Memory B cell (primary cell): ENCODE results near the gene PELI3.
"Not testable (repeated sequence)": the region's sequence is repeated elsewhere in the genome, so short reads cannot be mapped to it uniquely, and the experiment has no call there.

ENCODE experiments used
- ATAC-seq: fragments of 150-1000 bp; cut with Tn5 transposase; 2 replicates; pipeline ENCODE4 v1.10.0; 2021; ENCODE audit warnings: low read depth, mild to moderate bottlenecking, moderate library complexity
- DNase-seq, 2 donors: peaks; one replicate each; pipeline ENCODE4 v3.0.0; 2022; ENCODE audit warnings: low spot score in 2 of 2
- H3K27ac Mint-ChIP-seq: one replicate; pipeline ENCODE4 v1.8.0; 2022; ENCODE audit warnings: mild to moderate bottlenecking, moderate library complexity, mixed read lengths
- H3K27me3 Mint-ChIP-seq: one replicate; pipeline ENCODE4 v1.8.0; 2022; ENCODE audit warnings: mixed read lengths
- H3K36me3 Mint-ChIP-seq: one replicate; pipeline ENCODE4 v1.8.0; 2022; ENCODE audit warnings: mild to moderate bottlenecking, mixed read lengths
- H3K4me1 Mint-ChIP-seq: one replicate; pipeline ENCODE4 v1.8.0; 2022; ENCODE audit warnings: mixed read lengths
- H3K4me3 Mint-ChIP-seq: one replicate; pipeline ENCODE4 v1.8.0; 2022; ENCODE audit warnings: mild to moderate bottlenecking, moderate library complexity, mixed read lengths
- H3K9me3 Mint-ChIP-seq: one replicate; pipeline ENCODE4 v1.8.0; 2022; ENCODE audit warnings: mixed read lengths

The PELI3 gene

GRCh38 chr11:66432597-66432996 is 34.1 kb upstream of the PELI3 start:
- H3K36me3 Mint-ChIP-seq = peaks cover 25% of the 10 kb centered on the region
- no peaks in the 10 kb centered on the region for H3K27me3 Mint-ChIP-seq
- H3K9me3 Mint-ChIP-seq = no peaks in the 10 kb centered on the region
- ATAC-seq (no peak), DNase-seq (no peak)
- no peak overlapping the region for H3K27ac Mint-ChIP-seq
- H3K4me1 Mint-ChIP-seq = no peaks in the 10 kb centered on the region
- no peak overlapping the region for H3K4me3 Mint-ChIP-seq

GRCh38 chr11:66437979-66438503 is 28.7 kb upstream of the PELI3 start:
- no peak for ATAC-seq
- H3K27me3 Mint-ChIP-seq = no peaks in the 10 kb centered on the region
- H3K36me3 Mint-ChIP-seq = peaks cover 13% of the 10 kb centered on the region

GRCh38 chr11:66438504-66439466 is 27.9 kb upstream of the PELI3 start, which contains the start of gene MRPL11:
Gene MRPL11 (minus strand): TSS chr11:66438848. CDS start chr11:66438754, 94 bp downstream.
- Mint-ChIP-seq H3K4me1 (peaks cover 8% of the 10 kb centered on the region), H3K9me3 (peaks cover 3% of the 10 kb centered on the region), H3K27ac (peak within 1 kb of the TSS; percentile 93), H3K27me3 (no peaks in the 10 kb centered on the region), H3K4me3 (peak within 1 kb of the TSS; percentile 95), H3K36me3 (peaks cover 15% of the 10 kb centered on the region)
- ATAC-seq (peak; percentile 92), DNase-seq (peak; percentile 85 to 92)

More at GRCh38 chr11:66437979-66438503, 28.7 kb upstream of the PELI3 start:
- Mint-ChIP-seq H3K27ac (peak overlapping the region; percentile 93), H3K4me1 (peaks cover 8% of the 10 kb centered on the region), H3K4me3 (peak overlapping the region; percentile 95), H3K9me3 (no peaks in the 10 kb centered on the region)
- DNase-seq = no peak

- not testable (repeated sequence) for DNase-seq, H3K4me3 Mint-ChIP-seq, H3K9me3 Mint-ChIP-seq, ATAC-seq, H3K27ac Mint-ChIP-seq, H3K27me3 Mint-ChIP-seq, H3K4me1 Mint-ChIP-seq
- peaks cover 11% of the 10 kb centered on the region for H3K36me3 Mint-ChIP-seq
These were observed 26.4 kb upstream of the PELI3 start for GRCh38 chr11:66440101-66440939.

- H3K4me3 Mint-ChIP-seq, H3K27ac Mint-ChIP-seq, DNase-seq: not testable (repeated sequence)
These were observed 25.8 kb upstream of the PELI3 start for GRCh38 chr11:66440940-66441282.

GRCh38 chr11:66443602-66444001 is 23.1 kb upstream of the PELI3 start:
- ATAC-seq (no peak), DNase-seq (no peak)
- peaks cover 5% of the 10 kb centered on the region for H3K9me3 Mint-ChIP-seq
- peaks cover 3% of the 10 kb centered on the region for H3K4me1 Mint-ChIP-seq
- peaks cover 5% of the 10 kb centered on the region for H3K36me3 Mint-ChIP-seq
- H3K27me3 Mint-ChIP-seq = no peaks in the 10 kb centered on the region
- no peak overlapping the region for H3K27ac Mint-ChIP-seq
- no peak overlapping the region for H3K4me3 Mint-ChIP-seq

More at GRCh38 chr11:66440940-66441282, 25.8 kb upstream of the PELI3 start:
- H3K27me3 Mint-ChIP-seq, H3K9me3 Mint-ChIP-seq, H3K4me1 Mint-ChIP-seq, ATAC-seq: not testable (repeated sequence)
- peaks cover 11% of the 10 kb centered on the region for H3K36me3 Mint-ChIP-seq

GRCh38 chr11:66447012-66447411 is 19.7 kb upstream of the PELI3 start:
- no peak overlapping the region for H3K27ac Mint-ChIP-seq
- H3K4me1 Mint-ChIP-seq = no peaks in the 10 kb centered on the region
- no peaks in the 10 kb centered on the region for H3K27me3 Mint-ChIP-seq

GRCh38 chr11:66448523-66448922 is 18.2 kb upstream of the PELI3 start:
- no peak overlapping the region for H3K27ac Mint-ChIP-seq

More at GRCh38 chr11:66447012-66447411, 19.7 kb upstream of the PELI3 start:
- Mint-ChIP-seq H3K4me3 (no peak overlapping the region), H3K9me3 (peaks cover 5% of the 10 kb centered on the region), H3K36me3 (peaks cover 5% of the 10 kb centered on the region)
- ATAC-seq (no peak), DNase-seq (no peak)

GRCh38 chr11:66450560-66450959 is 16.1 kb upstream of the PELI3 start:
- Mint-ChIP-seq H3K27ac (no peak overlapping the region), H3K4me3 (no peak overlapping the region), H3K36me3 (no peaks in the 10 kb centered on the region), H3K27me3 (peaks cover 9% of the 10 kb centered on the region), H3K4me1 (no peaks in the 10 kb centered on the region), H3K9me3 (no peaks in the 10 kb centered on the region)
- ATAC-seq = no peak
- no peak for DNase-seq

More at GRCh38 chr11:66448523-66448922, 18.2 kb upstream of the PELI3 start:
- no peak for ATAC-seq
- Mint-ChIP-seq H3K27me3 (peaks cover 1% of the 10 kb centered on the region), H3K4me3 (no peak overlapping the region), H3K36me3 (peaks cover 4% of the 10 kb centered on the region), H3K9me3 (peaks cover 4% of the 10 kb centered on the region), H3K4me1 (no peaks in the 10 kb centered on the region)
- DNase-seq = no peak

- H3K27me3 Mint-ChIP-seq = peaks cover 9% of the 10 kb centered on the region
- ATAC-seq (no peak), DNase-seq (no peak)
- H3K36me3 Mint-ChIP-seq = no peaks in the 10 kb centered on the region
- no peak overlapping the region for H3K4me3 Mint-ChIP-seq
- no peaks in the 10 kb centered on the region for H3K4me1 Mint-ChIP-seq
- H3K9me3 Mint-ChIP-seq = no peaks in the 10 kb centered on the region
- H3K27ac Mint-ChIP-seq = no peak overlapping the region
These were observed 15.0 kb upstream of the PELI3 start for GRCh38 chr11:66451663-66452062.

GRCh38 chr11:66454247-66454646 is 12.5 kb upstream of the PELI3 start:
- H3K27me3 Mint-ChIP-seq = peaks cover 9% of the 10 kb centered on the region
- no peak overlapping the region for H3K4me3 Mint-ChIP-seq
- H3K36me3 Mint-ChIP-seq = no peaks in the 10 kb centered on the region
- H3K9me3 Mint-ChIP-seq = no peaks in the 10 kb centered on the region
- H3K27ac Mint-ChIP-seq = no peak overlapping the region
- H3K4me1 Mint-ChIP-seq = peaks cover 14% of the 10 kb centered on the region
- ATAC-seq = no peak
- DNase-seq = no peak

GRCh38 chr11:66454828-66455227 is 11.9 kb upstream of the PELI3 start:
- ATAC-seq = no peak
- Mint-ChIP-seq H3K4me3 (no peak overlapping the region), H3K9me3 (no peaks in the 10 kb centered on the region)

GRCh38 chr11:66457826-66458225 is 8.9 kb upstream of the PELI3 start:
- H3K27me3 Mint-ChIP-seq = peaks cover 8% of the 10 kb centered on the region
- H3K9me3 Mint-ChIP-seq = no peaks in the 10 kb centered on the region
- no peak for DNase-seq
- H3K36me3 Mint-ChIP-seq = no peaks in the 10 kb centered on the region
- peak overlapping the region; percentile 37 for H3K4me3 Mint-ChIP-seq
- peaks cover 21% of the 10 kb centered on the region for H3K4me1 Mint-ChIP-seq
- ATAC-seq = peak; percentile 85
- peak overlapping the region; percentile 57 for H3K27ac Mint-ChIP-seq

More at GRCh38 chr11:66454828-66455227, 11.9 kb upstream of the PELI3 start:
- no peak for DNase-seq
- Mint-ChIP-seq H3K27ac (no peak overlapping the region), H3K27me3 (peaks cover 9% of the 10 kb centered on the region), H3K36me3 (no peaks in the 10 kb centered on the region), H3K4me1 (peaks cover 19% of the 10 kb centered on the region)
